ENCODE data around the gene PRPF40A.

Gene PRPF40A

GRCh38 chr2:152620208-152620607 is 97.1 kb downstream of the PRPF40A start:
- no peak for DNase-seq (ENCODE audit: low read depth in 2 of 2)

- no peak for DNase-seq (ENCODE audit: low read depth in 2 of 2)
These were observed 99.1 kb downstream of the PRPF40A start for GRCh38 chr2:152618193-152618564.

GRCh38 chr2:152617456-152618192 is 99.6 kb downstream of the PRPF40A start:
- DNase-seq (ENCODE audit: low read depth in 2 of 2), result no peak

- no peak for DNase-seq (ENCODE audit: low read depth in 2 of 2)
These were observed 102.1 kb downstream of the PRPF40A start for GRCh38 chr2:152615177-152615576.

GRCh38 chr2:152613235-152613634 is 104.0 kb downstream of the PRPF40A start:
- DNase-seq (ENCODE audit: low read depth in 2 of 2), result no peak

- no peak for DNase-seq (ENCODE audit: low read depth in 2 of 2)
These were observed 105.6 kb downstream of the PRPF40A start for GRCh38 chr2:152611458-152612231.

- DNase-seq (ENCODE audit: low read depth in 2 of 2), result no peak
These were observed 107.6 kb downstream of the PRPF40A start for GRCh38 chr2:152609699-152610098.

GRCh38 chr2:152609154-152609553 is 108.1 kb downstream of the PRPF40A start:
- DNase-seq (ENCODE audit: low read depth in 2 of 2), result no peak

- DNase-seq (ENCODE audit: low read depth in 2 of 2), result no peak
These were observed 109.4 kb downstream of the PRPF40A start for GRCh38 chr2:152607793-152608300.

- DNase-seq (ENCODE audit: low read depth in 2 of 2), result no peak
These were observed 110.3 kb downstream of the PRPF40A start for GRCh38 chr2:152606941-152607340.

- no peak for DNase-seq (ENCODE audit: low read depth in 2 of 2)
These were observed 111.2 kb downstream of the PRPF40A start for GRCh38 chr2:152606081-152606480.

GRCh38 chr2:152603166-152603565 is 114.1 kb downstream of the PRPF40A start:
- no peak for DNase-seq (ENCODE audit: low read depth in 2 of 2)

GRCh38 chr2:152602750-152603149 is 114.5 kb downstream of the PRPF40A start:
- no peak for DNase-seq (ENCODE audit: low read depth in 2 of 2)

Measured in activated CD8-positive, alpha-beta memory T cell treated with anti-CD3 and anti-CD28 coated beads for 4 hours (primary cell).